Measurements from ENCODE around the gene SYTL1. TPM values are rescaled to one million over a fixed set of nuclear protein-coding genes. Genes with fewer than 3 reads are reported as not detected.

SYTL1 gene
- polyA plus RNA-seq, 1 donor from 2014 or later, result not detected

GRCh38 chr1:27397110-27397509 is 55.3 kb downstream of the SYTL1 start:
- Histone ChIP-seq H3K9me3 (ENCODE audit: low read length) (no peaks in the 10 kb centered on the region), H3K27me3 (ENCODE audit: insufficient read depth, low read depth, low read length) (no peaks in the 10 kb centered on the region), H3K9me2 (ENCODE audit: insufficient read depth, low read length) (no peaks in the 10 kb centered on the region), H2AFZ (ENCODE audit: low read depth, low read length) (no peak overlapping the region), H3K79me2 (replicated peaks; ENCODE audit: insufficient read depth, low read length) (no peaks in the 10 kb centered on the region), H3K27ac (ENCODE audit: low read length) (no peak overlapping the region), H4K20me1 (ENCODE audit: insufficient read depth) (no peaks in the 10 kb centered on the region), H3K9ac (ENCODE audit: low read length) (no peak overlapping the region), H3K4me3 (ENCODE audit: low read length) (no peak overlapping the region), H3K36me3 (ENCODE audit: insufficient read depth, low read length) (no peaks in the 10 kb centered on the region), H3K4me2 (ENCODE audit: low read length) (no peak overlapping the region), H3F3A (ENCODE audit: insufficient read depth, low read length, poor library complexity, severe bottlenecking) (no peaks in the 10 kb centered on the region)
- no peak for TF ChIP-seq MXI1 (conservative IDR thresholded peaks at IDR 0.05; ENCODE audit: poor library complexity, severe bottlenecking)
- TF ChIP-seq CTCF (IDR thresholded peaks at IDR 0.05; ENCODE audit: poor library complexity, severe bottlenecking), result no peak
- TF ChIP-seq, protein P1, sequence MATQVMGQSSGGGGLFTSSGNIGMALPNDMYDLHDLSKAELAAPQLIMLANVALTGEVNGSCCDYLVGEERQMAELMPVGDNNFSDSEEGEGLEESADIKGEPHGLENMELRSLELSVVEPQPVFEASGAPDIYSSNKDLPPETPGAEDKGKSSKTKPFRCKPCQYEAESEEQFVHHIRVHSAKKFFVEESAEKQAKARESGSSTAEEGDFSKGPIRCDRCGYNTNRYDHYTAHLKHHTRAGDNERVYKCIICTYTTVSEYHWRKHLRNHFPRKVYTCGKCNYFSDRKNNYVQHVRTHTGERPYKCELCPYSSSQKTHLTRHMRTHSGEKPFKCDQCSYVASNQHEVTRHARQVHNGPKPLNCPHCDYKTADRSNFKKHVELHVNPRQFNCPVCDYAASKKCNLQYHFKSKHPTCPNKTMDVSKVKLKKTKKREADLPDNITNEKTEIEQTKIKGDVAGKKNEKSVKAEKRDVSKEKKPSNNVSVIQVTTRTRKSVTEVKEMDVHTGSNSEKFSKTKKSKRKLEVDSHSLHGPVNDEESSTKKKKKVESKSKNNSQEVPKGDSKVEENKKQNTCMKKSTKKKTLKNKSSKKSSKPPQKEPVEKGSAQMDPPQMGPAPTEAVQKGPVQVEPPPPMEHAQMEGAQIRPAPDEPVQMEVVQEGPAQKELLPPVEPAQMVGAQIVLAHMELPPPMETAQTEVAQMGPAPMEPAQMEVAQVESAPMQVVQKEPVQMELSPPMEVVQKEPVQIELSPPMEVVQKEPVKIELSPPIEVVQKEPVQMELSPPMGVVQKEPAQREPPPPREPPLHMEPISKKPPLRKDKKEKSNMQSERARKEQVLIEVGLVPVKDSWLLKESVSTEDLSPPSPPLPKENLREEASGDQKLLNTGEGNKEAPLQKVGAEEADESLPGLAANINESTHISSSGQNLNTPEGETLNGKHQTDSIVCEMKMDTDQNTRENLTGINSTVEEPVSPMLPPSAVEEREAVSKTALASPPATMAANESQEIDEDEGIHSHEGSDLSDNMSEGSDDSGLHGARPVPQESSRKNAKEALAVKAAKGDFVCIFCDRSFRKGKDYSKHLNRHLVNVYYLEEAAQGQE (IDR thresholded peaks at IDR 0.05; ENCODE audit: borderline replicate concordance), result no peak
- no peak for TF ChIP-seq EP300 (conservative IDR thresholded peaks at IDR 0.05; ENCODE audit: poor library complexity, severe bottlenecking)
- TF ChIP-seq RAD21 (conservative IDR thresholded peaks at IDR 0.05), result no peak
- TF ChIP-seq SMC3 (conservative IDR thresholded peaks at IDR 0.05; ENCODE audit: poor library complexity), result no peak
- no peak for TF ChIP-seq EZH2 (IDR thresholded peaks at IDR 0.05; ENCODE audit: borderline replicate concordance, insufficient read depth, low read length, poor library complexity, severe bottlenecking)
- TF ChIP-seq TAF1 (IDR thresholded peaks at IDR 0.05; ENCODE audit: low read depth), result no peak
- TF ChIP-seq POLR2AphosphoS5 (IDR thresholded peaks at IDR 0.05), result no peak

DNA sequence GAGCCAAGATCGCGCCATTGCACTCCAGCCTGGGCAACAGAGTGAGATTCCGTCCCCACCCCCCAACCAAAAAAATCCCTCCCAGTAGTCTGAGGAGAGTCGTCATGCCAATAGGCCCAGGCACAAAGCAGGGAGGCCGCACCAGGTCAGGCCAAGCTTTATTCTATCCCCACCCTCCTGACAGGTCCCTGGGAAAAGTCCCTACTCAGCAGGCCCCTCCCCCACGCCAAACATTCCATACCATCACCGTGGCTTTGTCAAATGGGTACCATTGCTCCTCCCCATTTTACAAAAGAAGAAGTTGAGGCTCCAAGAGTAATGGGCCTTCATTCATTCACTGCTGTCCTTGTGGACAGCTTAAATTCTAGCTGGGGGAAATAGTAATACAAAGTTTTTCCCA is 55.9 kb downstream of the SYTL1 start:
- Histone ChIP-seq H2AFZ (ENCODE audit: low read depth, low read length) (no peak overlapping the region), H4K20me1 (ENCODE audit: insufficient read depth) (no peaks in the 10 kb centered on the region), H3K27ac (ENCODE audit: low read length) (no peak overlapping the region), H3K9me2 (ENCODE audit: insufficient read depth, low read length) (no peaks in the 10 kb centered on the region), H3K36me3 (ENCODE audit: insufficient read depth, low read length) (no peaks in the 10 kb centered on the region), H3F3A (ENCODE audit: insufficient read depth, low read length, poor library complexity, severe bottlenecking) (no peaks in the 10 kb centered on the region), H3K4me3 (ENCODE audit: low read length) (no peak overlapping the region), H3K4me2 (ENCODE audit: low read length) (no peak overlapping the region), H3K9ac (ENCODE audit: low read length) (no peak overlapping the region), H3K27me3 (ENCODE audit: insufficient read depth, low read depth, low read length) (no peaks in the 10 kb centered on the region), H3K79me2 (replicated peaks; ENCODE audit: insufficient read depth, low read length) (no peaks in the 10 kb centered on the region), H3K9me3 (ENCODE audit: low read length) (no peaks in the 10 kb centered on the region)
- peak; percentile 1 for TF ChIP-seq POLR2AphosphoS5 (IDR thresholded peaks at IDR 0.05)
- TF ChIP-seq, protein P1 (IDR thresholded peaks at IDR 0.05; ENCODE audit: borderline replicate concordance), result no peak

Measured in neural cell (in vitro differentiated cells).